ENCODE data around the gene CREB5.
"Not testable (repeated sequence)": the region's sequence is repeated elsewhere in the genome, so short reads cannot be mapped to it uniquely, and the experiment has no call there.

The CREB5 gene

DNA sequence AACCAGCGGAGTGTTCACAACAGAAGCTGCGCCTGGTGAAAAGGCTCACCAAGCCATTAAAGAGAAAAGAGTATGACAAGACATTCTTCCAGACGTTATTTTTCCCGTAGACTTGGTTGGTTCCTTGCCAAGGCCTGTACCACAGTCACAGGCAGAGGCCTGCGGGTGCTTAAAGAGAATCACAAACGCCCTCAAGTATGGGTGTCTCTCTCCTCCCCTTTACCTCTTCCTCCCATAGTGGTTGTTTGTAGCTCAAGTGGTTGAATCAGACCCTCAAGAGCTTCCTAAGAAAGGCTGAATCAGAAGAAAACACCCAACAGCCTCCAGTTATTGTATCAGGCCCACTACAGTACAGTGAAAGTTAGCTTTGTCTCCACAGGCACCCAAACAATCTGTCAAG lies 169.0 kb downstream of the CREB5 start:
- DNase-seq (ENCODE audit: low spot score), result no peak

DNA sequence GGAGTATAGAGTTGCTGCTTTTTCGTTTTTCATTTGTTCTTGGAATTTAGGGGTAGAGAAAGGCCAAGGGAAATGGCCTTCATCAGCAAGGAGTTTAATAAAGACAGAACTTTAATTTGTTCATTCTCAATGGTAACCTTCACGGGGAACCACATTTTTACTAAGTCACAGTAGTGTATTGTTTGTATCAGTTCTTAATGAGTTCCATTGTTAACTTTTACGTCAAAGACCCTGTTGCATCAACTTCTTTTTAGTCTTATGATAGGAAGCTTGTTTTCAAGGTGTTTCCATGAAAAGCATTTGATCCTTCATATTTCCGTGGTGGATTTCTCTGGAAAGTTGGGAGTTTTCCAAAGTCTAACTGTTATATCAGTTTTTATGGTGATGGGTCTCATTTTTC lies 169.9 kb downstream of the CREB5 start:
- no peak for DNase-seq (ENCODE audit: low spot score)

DNA sequence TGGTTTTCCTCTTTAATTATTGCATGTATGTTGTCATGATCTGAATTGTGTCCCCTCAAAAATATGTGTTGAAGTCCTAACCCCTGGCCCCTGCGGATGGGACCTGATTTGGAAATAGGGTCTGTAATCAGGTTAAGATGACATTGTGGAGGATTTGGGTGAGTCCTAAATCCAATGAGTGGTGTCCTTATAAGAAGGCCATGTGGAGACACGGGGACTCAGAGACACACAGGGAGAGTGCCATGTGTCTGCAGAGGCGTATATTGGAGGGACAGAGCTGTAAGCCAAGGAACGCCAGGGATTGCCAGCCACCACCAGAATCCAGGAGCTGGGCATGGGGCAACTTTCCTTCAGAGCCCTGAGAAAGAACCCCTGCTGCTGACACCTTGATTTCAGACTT lies 171.9 kb downstream of the CREB5 start:
- DNase-seq (ENCODE audit: low spot score), result no peak

DNA sequence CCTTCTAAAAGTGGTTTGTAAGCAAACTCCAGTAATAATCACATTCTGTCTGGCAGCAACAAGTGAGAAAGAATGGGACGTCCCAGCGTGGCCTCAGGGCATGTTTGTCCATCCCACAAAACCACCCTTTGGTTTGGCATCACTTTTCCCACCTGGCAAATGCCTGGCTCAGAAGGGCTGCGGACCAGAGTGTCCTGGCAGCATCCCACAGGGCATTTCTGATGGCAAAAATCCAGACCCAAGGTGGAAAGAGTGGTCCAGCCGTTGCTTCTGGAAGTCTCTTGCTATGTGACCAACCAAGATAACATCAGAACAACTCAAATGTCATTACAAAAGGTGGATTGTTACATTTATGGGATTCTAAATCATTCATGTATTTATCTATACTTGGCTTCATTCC lies 174.4 kb downstream of the CREB5 start:
- DNase-seq (ENCODE audit: low spot score), result no peak

DNA sequence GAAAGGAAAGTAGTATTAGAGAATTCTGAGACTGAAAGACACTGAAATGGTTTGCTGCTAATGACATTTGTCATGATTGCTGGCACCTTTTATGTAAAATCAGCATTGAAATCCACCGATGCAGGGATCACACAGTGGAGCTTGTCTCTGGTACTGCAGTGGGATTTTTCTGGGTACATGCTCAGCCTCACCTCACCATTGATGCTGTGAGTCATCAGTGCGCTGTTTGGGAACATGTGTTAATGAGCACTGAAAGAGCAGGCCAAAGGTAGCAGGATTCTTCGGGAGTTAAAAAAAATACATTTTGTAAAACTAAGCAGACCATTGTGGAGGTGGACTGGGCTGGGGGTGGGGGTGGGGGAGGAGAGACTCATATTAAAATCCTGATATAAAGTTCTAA lies 174.9 kb downstream of the CREB5 start:
- DNase-seq (ENCODE audit: low spot score), result no peak

DNA sequence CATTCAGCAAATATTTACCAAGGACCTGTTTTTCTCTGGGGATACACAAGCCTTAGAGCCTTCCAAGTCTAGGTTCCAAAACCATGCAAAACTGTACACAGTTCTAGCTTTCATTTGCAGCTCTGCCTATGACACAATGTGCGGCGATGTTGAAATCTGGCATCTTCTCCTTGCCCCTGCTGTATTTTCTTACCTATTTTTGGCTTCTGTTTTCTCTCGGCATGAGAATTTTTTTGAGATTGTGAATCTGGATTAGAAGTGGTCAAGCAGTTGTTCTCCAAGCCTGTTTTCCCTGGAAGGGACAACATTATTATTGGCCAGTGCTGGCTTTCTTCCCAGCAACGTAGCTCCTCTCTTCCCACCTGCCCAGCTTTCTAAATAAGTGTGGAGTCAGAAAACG lies 176.3 kb downstream of the CREB5 start:
- DNase-seq (ENCODE audit: low spot score), result no peak

- no peak for DNase-seq (ENCODE audit: low spot score)
Measured at GRCh38 chr7:28591041-28591674, 178.8 kb downstream of the CREB5 start.

DNA sequence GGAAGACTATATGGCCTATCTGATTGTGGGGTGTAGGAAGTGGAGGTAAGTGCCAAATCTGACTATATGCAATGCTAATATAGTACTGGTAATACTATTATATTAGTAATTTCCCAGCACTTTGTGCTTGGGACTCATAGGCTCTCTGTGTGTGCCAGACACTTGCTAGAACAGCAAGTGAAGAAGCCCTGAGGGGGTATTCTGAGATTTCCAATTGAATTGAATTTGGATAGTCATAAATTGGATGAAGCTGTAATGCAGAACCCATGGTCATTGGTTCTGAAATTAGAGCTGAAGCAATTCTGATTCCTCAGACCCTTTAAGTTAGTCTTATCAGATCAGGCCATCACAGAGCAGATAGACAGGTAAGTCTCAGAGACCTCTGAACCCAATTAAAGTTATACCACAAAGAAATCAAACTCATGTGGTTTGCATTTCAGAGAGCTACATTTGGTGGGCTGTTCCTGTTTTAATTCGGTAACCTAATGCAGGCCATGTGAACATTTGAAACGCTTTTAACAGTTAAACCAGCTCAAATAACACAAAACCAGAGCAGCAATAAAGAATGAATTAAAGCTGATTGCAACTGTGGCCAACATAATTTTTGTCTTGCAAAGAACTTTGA lies 179.5 kb downstream of the CREB5 start:
- DNase-seq (ENCODE audit: low spot score), result no peak

GRCh38 chr7:28592861-28593260 lies 180.5 kb downstream of the CREB5 start:
- no peak for DNase-seq (ENCODE audit: low spot score)

DNA sequence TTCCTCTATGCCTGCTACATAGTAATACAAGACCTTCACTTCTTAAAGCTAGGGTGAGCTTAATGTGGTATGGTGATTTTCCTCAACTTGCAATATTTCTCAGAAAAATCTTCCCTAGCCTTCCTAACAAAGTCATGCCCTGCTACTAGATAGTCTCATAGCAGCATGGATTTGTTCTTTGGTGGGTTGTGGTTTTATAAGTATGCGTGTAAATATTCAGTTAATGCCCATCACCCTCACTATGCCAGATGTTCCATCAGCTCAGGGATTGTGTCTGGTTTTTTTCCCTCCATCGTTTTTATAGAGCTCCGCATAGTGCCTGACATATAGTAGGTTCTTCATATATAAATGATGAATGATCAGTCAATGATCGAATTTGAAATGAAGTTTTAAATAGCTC lies 182.8 kb downstream of the CREB5 start:
- no peak for DNase-seq (ENCODE audit: low spot score)

GRCh38 chr7:28595801-28596200 lies 183.5 kb downstream of the CREB5 start:
- no peak for DNase-seq (ENCODE audit: low spot score)

DNA sequence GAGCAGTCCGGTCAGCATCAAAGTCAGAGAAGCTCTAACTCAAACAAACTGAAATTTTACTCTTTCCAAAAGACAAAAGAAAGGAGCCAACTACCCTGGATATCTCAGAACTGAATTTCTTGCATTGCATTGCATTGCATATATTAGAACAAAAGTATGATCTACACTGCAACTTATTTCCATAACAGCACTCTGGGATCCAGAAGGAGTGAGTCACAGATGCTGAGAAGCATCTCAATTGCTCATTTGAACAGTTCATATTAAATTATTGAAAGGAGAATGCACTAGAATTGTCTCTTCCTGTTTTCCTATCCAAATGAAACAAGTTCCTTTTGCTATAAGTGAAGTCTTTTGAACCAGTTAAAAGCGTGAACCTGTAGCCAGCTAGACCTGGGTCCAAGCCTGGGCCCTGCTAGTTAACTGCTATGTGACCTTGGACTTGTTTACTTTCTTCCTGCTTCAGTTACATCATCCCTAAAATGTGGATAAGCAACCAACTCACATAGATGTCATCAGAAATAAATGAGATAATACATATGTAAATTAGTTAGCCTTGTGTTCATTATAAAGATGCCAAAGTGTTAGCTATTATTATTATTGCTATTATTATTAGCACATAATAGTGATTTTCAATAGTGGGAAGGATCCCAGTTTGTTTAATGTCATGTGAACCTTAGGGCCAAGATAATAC lies 184.1 kb downstream of the CREB5 start:
- DNase-seq (ENCODE audit: low spot score), result peak; percentile 40

GRCh38 chr7:28597284-28597683 lies 185.0 kb downstream of the CREB5 start:
- no peak for DNase-seq (ENCODE audit: low spot score)

- not testable (repeated sequence) for DNase-seq (ENCODE audit: low spot score)
Measured at GRCh38 chr7:28598037-28598436, 185.7 kb downstream of the CREB5 start.

DNA sequence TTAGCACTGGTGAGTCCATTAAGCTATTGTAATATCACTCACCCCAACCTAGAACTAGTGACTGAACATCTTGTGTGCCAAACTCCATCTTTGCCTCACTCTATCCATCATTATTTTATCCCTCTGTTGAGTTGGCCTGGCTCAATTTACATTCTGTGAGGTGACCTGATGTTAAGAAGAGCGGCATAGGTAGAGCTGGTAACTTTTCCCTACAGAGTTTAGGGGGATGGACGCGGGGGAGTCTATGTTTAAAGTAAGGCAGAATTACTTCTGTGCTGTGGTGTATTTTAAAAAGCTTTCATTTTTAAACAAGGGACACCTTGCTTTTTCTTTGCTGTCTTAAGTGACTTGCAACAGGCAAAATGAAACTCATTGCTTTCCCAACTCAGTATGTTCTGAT lies 186.3 kb downstream of the CREB5 start:
- no peak for DNase-seq (ENCODE audit: low spot score)

DNA sequence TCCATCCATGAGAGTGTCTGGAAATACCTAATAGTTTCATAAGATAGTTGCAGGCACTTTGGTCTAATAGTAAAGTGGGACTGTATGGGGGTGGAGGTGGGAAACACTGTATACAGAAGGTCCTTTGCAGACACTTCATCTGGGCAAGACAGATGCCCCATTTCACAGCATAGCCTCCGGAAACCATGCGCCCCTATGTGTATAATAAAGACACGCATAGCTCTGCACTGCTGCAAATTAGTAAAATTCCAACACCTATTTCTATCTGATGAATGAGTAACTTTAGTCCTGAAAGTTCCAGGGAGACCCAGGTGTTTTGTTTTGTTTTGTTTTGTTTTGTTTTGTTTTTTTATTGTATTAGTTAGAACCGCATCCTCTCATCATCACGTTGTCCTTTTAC lies 187.1 kb downstream of the CREB5 start:
- no peak for DNase-seq (ENCODE audit: low spot score)

DNA sequence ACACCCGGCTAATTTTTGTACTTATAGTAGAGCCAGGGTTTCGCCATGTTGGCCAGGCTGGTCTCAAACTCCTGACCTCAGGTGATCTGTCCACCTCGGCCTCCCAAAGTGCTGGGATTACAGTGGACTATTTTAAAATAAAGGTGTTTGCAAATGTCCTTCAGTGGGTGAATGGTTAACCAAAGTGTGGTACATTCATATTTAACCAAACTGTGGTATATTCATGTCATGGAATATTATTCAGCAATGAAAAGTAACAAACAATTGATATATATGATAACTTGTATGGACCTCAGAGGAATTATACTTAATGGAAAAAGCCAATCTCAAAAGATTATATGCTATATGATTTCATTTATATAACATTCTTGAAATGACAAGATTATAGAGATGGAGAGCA lies 190.0 kb downstream of the CREB5 start:
- DNase-seq (ENCODE audit: low spot score), result no peak

DNA sequence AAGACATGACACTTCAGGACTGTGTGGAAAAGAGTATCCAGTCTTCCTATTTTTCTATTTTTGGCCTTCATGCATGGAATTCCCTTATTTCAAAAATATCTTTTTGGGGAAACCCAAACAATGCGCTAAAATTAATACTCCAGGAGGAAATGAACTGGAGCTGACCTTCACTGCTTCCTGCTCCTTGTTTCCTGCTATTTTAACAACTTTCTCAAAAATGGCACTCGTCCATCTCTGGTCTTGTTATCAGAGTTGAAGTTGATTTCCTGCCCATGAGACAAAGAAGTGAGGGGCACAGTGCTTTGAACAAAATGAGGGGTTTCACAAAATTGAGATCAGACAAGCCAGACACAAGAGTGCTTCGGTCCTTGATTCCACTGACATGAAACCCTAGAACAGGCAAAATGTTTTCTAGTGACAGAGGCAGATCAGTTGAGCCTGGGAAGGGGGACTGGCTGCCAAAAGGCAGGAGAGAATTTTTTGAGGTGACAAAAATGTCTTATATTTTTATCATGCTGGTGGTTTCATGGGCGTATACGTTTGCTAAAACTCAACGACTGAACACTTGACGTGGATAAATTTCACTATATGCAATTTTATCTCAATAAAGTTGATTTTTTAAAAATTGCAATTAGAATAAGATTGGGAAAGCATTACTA lies 193.2 kb downstream of the CREB5 start:
- DNase-seq (ENCODE audit: low spot score), result no peak

DNA sequence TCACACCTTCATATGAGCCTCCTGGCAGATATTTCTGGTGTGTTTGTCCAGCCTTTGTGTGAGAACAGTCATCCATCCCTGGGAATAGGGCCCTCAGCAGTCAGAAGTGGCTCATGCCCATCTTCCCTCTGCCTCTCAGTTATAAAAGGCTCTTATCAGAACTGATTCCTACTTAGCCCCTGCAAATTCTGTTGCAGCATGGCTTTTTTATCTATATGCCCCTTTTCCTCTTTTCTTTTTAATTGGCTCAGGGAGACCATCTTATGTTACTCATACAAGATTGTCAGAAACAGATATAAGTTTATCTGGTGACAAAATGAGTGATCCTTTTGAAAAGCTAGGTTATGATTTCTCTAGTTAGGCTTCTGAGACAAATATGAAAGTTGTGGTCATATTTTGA lies 194.1 kb downstream of the CREB5 start:
- no peak for DNase-seq (ENCODE audit: low spot score)

GRCh38 chr7:28607855-28608193 lies 195.5 kb downstream of the CREB5 start:
- DNase-seq (ENCODE audit: low spot score), result no peak

- no peak for DNase-seq (ENCODE audit: low spot score)
Measured at GRCh38 chr7:28608237-28608656, 195.9 kb downstream of the CREB5 start.

DNA sequence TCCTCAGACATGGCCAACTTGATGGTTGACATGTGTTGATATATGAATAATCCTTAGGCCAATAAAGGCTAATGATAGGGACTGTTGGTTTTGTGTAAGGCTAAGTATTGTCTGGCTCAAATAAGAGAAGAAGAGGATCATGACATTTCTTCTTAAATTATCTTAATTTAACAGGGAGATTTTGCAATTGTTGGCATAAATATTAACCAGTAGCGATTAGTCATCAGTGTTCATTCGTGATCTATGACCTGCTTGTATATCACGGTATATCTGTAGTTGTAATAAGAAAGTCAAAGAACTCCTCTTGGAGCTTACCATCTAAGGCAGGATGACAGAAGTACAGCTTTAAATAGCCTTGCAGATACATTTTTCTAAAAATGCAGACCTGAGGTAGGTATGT lies 196.4 kb downstream of the CREB5 start:
- DNase-seq (ENCODE audit: low spot score), result no peak

DNA sequence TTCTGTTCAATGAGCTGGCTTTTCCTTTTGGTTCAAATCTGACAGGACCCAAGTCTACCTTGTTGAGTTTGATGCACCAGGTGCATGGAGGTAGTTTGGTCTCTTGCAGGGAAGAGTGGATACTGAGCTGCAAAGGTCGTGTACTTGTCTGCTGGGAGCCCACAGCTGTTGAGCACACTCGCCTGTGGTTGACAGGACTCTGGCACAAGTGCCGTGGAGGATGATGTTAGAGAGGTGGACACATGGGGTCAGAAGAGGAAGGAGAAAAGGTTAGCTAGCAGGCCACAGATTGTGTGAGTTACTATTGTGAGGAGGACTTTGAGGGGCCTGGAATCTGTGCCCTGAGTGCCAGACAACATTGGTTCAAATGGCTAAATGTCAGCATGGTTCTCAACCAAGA lies 197.3 kb downstream of the CREB5 start:
- DNase-seq (ENCODE audit: low spot score), result no peak

Measured in AG20443 (cell line).